ENCODE data around the gene BORCS5.

BORCS5 gene

DNA sequence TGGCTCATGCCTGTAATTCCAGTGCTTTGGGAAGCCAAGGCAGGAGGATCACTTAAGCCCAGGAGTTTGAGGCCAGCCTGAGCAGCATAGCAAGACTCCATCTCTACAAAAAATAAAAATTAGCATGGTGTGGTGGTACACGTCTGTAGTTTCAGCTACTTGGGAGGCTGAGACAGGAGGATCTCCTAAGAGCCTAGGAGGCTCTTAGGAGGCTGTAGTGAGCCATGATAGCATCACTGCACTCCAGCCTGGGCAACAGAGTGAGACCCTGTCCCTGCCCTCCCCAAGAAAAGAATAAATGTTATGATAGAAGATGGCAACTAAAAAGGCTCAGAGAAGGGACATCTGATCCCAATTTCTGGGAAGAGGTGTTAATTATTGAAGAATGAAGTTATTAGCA lies 3.6 kb upstream of the BORCS5 start:
- DNase-seq (ENCODE audit: low spot score): no peak
- no peak for FAIRE-seq

DNA sequence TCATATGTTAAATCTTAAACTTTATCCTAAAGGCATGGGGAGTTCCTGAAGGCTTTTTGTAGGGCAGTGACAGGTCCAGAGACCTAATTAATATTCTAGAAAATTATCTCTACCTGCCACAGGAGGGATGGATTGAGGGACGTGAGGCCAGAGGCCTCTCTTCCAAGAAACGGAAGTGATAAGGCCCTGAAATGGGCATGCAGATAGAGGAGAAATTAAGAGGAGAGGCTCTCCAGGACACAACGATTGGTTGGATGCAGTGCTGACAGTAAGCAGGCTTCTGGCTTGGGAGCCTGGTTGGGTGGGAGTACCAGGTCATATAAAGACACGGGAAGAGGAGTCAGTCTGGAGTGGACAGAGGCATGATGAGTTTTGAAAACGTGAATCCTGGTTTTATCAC lies 3.1 kb upstream of the BORCS5 start:
- no peak for FAIRE-seq
- DNase-seq (ENCODE audit: low spot score): no peak

DNA sequence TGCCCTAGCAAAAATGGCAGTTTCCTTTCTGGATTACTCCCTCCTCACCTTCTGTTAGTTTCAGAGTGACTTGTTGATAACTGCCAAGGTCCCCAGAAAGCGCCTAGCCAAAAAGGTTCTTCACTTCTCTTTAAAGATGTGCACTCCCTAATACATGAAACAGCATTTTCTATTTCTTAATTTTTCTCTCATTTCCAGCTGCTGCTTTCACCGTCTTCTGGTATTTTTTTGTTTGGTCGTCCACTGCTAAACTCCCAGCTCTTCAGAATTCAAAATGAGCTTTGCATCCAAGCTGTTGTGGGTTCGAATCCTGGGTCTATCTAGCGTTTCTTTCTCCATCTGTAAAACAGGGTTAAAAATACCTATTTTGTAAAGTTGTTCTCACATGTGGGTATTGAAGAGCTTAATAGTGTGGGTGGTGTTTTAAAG lies 397 bp upstream of the BORCS5 start:
- FAIRE-seq: no peak
- DNase-seq (ENCODE audit: low spot score): no peak

DNA sequence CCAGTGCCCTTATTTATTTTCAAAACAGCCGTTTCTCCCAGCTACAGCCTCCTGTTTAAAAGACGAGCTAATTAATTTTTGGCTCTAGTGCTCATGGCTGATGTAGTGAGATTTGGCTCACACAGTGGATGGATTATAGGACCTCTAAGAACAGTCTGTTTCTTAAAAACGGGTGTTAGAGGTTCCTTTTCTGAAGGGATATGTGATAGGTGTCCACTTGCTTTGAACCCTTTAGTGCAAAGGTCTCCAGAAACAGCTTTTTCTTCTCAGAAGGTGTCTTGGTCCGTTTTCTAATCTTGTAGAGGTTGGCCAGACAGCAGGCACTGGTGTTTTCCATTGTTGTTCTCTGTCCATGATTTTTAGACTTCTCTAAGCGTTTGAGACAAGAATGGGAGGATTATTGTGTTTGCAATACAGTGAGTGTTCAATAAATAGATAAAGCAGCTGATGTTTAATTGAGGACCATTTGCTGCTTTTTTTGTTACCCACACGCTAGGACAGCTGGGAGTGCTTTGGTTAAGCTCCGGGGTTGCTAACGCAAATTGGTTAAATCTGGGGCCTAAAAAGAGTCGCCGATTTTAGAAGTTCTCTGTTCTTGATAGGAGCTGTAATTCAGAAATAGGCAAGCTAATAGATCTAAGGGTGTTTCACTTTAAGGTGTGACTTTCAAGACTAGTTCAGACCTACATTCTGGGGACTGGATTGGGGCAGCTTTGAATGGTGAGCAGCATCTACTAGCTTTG lies 1.0 kb downstream of the BORCS5 start:
- DNase-seq (ENCODE audit: low spot score) (no peak), FAIRE-seq (no peak)

DNA sequence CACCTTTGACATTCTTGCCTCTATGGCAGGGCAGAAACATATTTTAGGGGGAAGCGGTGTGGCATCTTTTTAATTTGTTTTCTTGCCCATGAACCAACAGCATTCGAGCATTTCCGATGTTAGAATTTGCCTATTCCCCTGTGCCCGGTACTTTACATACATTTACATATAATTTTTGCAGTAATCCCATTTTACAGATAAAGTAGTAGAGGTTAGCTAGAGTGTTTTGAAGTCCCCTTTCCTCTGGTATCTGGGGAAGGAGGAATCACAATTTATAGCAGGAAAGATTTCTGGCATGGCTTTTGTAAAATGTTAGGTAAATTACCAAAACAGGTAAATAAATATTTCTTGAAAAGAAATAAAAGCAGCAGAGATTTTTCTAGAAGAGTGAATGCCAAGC lies 1.6 kb downstream of the BORCS5 start:
- DNase-seq (ENCODE audit: low spot score): no peak

DNA sequence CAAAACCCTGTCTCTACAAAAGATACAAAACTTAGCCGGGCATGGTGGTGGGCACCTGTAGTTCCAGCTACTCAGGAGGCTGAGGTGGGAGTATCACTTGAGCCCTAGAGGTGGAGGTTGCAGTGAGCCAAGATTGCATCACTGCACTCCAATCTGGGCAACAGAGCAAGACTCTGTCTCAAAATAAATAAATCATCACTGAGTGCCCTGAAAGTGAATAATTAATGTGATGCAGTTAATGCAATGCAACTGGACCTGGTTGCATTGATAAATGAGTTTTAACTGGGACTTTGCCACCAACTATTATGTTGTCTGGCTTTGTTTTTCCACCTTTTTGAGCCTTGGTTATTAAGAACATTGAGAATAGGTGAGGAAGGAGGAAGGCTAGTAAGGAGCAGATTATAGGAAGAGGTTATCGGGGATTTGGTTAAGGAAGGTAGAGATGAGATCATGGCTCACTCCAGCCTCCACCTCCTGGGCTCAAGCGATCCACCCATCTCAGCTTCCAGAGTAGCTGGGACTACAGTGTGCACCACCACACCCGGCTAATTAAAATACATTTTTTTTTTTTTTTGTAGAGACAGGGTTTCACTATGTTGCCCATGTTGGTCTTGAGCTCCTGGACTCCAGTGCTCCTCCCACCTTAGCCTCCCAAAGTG lies 8.0 kb downstream of the BORCS5 start:
- DNase-seq (ENCODE audit: low spot score) (no peak), FAIRE-seq (no peak)

More for the DNA sequence above, 1.6 kb downstream of the BORCS5 start:
- no peak for FAIRE-seq

DNA sequence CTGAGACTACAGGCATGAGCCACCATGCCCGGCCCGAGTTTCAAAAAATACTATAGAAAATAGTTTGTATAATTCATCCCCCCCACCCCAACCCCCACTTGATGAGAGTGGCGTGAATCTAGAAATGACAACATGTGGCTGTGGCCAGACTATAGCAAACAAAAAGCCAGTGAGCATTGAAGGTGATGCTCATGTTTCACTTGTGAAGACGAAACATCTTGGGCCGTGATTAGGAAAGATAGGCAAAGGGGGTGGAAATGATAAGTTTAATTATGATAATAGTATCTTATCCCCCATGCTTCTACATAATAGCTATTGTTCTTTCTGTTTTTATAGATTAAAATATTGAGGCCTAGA lies 8.5 kb downstream of the BORCS5 start:
- FAIRE-seq: no peak
- DNase-seq (ENCODE audit: low spot score): no peak

DNA sequence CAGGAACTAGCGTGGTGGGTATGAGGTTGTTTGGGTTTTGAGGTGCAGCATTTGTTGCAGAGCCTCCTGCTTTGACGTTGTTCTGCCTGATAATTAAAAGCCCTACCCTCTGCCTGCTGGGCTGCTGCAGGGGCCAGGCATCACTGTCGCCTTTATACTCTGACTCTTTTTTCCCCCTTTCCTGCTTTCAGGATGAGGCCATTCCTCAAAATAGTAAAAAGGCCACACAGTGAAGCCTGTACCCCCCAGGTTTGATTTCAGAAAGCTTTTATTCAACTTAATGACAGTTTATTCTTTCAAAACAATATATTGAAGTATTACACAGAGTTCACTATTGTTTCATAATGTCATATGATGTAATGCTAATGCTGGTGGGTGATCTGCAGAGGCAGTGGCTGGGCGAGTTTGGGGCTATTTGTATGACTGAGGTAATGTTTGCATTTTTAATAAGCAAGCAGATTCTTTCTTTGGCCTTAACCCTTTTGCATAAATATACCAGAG lies 9.1 kb downstream of the BORCS5 start:
- no peak for DNase-seq (ENCODE audit: low spot score)

DNA sequence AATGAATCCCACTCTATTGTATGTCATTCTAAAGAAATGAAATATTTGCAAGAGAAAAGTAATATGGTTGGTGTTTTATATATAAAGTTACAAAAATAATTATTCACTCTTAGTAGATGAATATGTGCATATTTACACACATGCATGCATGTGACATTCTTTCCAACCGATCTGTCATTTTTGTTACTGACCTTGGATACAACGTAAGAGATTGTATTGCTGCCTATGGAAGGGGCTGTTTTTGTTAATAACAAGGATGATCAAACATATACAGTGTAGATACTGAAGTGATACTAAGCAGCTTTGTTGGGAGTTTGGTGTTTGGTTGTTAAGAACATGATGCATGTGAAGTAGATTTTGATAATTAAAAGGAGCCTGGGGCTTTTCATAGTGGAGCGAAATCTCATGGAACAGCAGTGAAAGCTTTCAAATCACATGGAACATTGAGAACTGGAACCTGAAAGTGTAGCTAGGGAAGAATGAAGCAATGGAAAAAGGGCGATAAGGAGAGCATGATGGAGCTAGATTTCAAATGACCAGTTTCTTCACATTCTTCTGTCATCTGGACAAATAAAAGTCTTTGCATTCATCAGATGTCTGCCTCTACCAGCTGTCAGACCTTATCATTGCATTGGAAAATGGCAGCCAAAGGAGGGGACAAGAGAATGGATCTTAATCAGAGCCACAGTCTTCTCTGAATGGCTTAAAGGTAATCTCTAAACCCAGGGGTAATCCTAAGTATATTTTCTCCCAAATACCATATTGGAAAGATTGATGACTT lies 10.0 kb downstream of the BORCS5 start:
- DNase-seq (ENCODE audit: low spot score) (no peak), FAIRE-seq (no peak)

More for the DNA sequence above, 9.1 kb downstream of the BORCS5 start:
- no peak for FAIRE-seq

DNA sequence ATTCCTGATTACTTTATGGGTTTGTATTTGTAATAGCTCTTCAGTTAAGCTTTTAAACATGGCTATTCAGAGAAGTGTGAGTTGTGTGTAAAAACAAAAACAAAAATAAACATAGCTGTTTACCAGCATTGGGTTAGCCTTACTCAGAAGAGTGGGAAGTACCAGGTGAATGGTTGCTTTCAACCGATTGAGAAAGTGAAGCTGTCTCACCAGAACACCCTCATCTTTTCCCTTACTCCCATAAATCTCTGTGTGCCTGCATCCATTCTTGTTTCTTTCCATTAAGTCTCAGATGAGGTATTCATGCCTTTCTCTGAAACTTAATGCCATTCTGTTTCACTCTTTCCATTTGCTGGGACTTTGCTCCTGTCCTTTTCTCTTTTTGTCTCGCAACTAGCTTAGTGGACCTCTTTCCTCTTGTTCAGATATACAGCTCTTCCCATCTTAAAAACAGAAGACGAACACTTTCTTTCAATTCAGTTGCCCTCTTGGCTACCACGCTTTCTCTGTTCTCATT lies 10.7 kb downstream of the BORCS5 start:
- FAIRE-seq (no peak), DNase-seq (ENCODE audit: low spot score) (no peak)

DNA sequence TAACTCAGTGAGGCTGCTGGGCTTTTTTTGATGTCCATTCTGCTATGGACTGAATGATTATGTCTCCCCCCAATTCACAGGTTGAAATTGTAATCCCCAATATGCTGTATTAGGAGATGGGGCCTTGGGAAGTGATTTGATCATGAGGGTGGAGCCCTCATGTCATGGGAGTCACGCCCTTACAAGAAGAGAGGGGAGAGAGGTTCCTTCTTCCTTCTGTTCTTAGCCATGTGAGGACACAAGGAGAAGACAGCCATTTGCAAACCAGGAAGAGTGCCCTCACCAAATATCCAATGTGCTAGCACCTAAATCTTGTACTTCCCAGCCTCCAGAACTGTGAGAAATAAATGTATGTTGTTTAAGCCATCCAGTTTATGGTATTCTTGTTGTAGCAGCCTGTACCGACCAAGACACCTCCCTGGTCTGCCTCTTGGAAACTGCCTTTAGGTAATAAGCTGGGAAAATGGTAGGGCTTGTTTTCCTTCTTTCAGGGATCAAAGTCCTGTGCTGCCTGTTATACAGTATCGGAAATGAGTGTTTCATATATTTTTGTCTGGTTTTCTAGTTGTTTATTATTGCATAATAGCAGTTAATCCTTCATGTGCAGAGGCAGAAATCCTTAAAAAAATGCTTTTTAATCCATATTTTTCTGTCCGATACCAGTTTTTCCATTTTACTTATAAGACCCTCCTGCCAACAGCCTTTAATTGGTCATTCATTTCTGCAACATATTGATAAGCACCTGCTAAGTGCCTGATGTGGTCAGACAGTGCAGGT lies 16.3 kb downstream of the BORCS5 start:
- FAIRE-seq: no peak
- DNase-seq (ENCODE audit: low spot score): no peak

DNA sequence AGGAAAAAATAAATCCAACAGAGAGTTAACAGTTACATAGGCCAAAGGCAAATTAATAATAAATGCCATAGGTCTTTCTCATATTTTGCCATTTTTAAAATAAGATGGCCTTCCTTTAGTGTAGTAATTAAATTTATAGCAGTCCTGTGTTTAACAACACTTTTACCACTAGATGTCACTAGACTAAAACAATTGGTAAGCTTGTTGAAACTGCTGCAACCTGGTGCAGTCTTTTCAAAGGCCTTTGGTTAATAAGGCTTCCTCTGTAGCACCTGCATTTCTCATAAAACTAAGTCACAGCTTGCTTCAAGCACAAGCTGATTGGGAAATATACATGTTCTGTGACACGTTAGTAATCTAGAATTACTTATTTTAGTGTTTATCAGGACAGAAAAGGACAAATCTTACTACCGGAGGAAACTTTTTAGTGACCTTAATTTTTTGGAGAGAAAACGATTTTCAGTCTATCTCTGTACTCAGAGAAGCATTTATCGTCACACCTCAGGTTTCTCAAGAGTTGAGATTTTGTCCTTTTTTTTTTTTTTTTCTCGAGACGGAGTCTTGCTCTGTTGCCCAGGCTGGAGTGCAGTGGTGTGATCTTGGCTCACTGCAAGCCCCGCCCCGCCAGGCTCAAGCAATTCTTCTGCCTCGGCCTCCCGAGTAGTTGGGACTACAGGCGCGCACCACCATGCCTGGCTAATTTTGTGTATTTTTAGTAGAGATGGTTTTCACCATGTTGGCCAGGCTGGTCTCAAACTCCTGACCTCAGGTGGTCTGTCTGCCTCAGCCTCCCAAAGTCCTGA lies 20.0 kb downstream of the BORCS5 start:
- FAIRE-seq: peak; percentile 83
- peak; percentile 73 for DNase-seq (ENCODE audit: low spot score)

DNA sequence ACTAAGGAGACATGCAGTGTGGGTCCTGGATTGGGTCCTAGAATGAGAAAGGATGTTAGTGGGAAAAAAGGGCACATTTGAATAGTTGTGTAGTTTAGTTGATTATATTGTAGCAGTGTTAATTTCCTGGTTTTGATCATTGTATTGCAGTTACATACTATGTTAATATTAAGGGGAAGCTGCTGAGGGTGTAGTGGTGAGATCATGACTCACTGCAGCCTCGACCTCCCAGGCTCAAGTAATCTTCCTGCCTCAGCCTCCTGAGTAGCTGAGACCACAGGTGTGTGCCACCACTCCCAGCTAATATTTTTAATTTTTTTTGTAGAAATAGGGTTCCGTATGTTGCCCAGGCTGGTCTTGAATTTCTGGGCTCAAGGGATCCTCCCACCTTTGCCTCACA lies 21.7 kb downstream of the BORCS5 start:
- DNase-seq (ENCODE audit: low spot score): no peak
- FAIRE-seq: no peak

DNA sequence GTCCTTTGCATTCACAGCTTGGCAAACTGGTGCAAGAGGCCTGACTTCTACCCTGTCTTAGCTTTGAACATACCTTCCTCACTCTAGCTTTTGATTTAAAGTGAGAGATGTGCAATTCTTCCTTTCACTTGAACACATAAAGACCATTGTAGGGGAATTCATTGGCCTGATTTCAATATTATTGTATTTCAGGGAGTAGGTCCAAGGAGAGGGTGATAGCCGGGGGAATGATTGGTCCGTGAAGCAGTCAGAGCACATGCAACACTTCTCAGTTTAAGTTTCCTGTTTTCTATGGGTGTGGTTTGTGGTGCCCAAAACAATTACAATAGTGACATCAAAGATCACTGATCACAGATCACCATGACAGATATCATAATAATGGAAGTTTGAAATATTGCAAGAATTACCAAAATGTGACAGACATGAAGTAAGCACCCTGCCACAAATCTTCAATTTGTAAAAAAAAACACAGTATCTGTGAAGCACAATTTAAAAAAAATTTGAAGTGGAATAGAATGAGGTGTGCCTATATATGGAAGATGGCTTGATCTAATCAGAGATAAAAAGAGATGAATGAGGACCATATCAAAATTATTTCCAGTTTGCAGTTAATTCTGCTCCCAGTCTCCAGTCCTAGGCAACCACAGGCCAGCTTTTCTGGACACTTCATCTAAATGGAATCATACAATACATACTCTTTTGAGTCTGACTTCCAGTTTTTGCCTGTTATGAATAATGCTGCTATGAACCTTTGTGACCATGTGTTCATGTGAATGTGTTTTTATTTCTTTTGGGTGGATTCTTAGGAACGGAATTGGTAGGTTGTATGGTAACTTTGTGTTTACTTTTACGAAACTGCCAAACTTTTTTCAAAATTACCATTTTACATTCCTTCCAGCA lies 23.2 kb downstream of the BORCS5 start:
- FAIRE-seq (no peak), DNase-seq (ENCODE audit: low spot score) (no peak)

DNA sequence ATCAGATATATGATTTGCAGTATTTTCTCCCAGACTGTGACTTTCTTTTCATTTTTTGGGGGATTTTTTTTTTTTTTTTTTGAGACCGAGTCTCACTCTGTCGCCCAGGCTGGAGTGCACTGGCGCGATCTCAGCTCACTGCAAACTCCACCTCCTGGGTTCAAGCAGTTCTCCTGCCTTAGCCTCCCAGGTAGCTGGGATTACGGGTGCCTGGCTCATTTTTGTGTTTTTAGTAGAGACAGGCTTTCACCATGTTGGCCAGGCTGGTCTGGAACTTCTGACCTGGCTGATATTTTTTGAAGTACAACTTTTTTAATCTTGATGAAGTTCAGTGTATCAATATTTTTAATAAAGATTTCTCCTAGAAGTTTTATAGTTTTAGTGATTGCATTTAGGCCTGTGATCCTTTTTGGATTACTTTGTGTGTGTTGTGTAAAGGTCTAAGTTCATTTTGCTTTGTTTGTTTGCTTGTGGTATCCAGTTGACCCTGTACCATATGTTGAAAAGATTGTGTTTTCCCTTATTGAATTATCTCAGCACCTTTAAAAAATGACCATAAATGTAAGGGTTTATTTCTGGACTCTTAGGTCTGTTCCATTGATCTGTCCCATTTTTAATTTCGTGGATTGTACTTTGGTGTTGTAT lies 24.2 kb downstream of the BORCS5 start:
- no peak for FAIRE-seq

DNA sequence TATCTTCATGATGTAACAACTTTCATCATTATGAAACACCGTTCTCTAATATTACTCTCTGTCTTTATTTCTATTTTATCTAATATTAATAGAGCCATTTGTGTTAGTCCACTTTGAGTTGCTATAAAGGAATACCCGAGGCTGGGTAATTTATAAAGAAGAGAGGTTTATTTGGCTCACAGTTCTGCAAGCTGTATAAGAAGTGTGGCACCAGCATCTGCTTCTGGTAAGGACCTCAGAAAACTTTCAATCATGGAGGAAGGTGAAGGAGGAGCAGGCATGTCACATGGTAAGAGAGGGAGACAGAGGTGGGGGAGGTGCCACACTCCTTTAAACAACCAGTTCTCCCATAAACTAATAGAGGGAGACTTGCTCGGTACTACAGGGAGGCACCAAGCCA lies 25.1 kb downstream of the BORCS5 start:
- no peak for FAIRE-seq
- DNase-seq (ENCODE audit: low spot score): no peak

More for the DNA sequence above, 24.2 kb downstream of the BORCS5 start:
- no peak for DNase-seq (ENCODE audit: low spot score)

DNA sequence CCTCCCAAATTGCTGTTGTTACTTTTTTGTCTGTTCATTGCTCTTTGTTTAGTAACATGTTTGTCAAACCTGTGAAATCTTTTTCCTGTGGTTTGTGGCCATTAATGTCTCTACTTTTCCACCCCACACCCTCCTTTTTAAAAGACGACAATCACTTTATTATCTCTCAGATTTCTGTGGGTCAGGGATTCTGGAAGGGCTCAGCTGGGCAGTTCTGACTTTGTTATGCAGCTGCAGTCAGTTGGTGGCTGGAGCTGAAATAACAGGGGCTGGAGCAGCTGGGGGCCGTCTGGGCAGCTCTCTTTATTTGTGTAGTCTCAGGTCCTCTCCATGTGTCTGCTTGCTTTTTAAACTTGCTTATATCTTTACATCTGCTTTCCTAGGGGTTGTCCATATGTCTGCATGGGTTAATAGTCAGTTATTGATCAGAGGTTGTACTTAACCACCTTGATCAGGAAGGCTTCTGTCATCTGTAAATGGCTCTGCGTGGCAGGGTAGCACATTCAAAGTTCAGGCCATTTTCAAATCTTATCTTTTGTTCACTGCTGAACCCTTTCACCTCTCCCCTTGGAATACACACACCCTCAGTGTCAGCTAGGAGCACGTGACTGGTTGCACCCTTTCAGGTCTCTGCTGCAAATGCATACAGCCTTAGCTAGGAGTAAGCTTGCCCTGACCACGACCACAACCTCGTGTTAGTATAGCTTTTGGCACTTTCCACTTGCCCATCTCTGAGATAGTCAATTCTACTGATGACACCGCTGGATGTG lies 27.9 kb downstream of the BORCS5 start:
- DNase-seq (ENCODE audit: low spot score) (no peak), FAIRE-seq (no peak)

DNA sequence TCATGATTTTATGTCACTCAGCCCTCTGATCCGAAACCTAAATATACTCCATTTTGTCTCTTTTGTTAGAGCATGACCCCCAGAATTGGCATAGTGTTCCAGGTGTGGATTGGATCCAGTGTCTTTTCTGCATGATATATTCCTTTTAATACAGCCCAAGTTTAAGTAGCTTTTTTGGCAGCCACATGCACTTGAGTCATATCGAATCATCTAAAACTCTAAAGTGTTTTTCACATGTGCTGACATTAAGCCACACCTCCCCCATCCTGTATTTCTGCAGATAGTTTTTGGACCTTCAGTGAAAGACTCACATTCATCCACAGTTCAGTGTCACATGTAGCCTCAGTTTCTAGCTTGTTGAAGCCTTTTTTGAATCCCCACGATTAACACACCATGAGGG lies 30.6 kb downstream of the BORCS5 start:
- peak; percentile 20 for DNase-seq (ENCODE audit: low spot score)
- FAIRE-seq: peak; percentile 55

Measured in RCC 7860 (cell line).